Cardiac fibroblast (primary cell): ENCODE measurements around the gene SPATA33.
A peak's percentile ranks its signal among the peaks of the same experiment; 100 is the strongest.
"Not testable (repeated sequence)": the region's sequence is repeated elsewhere in the genome, so short reads cannot be mapped to it uniquely, and the experiment has no call there.

Source experiments
- DNase-seq, 2 donors: peaks; one replicate each; pipeline versions ENCODE4 v3.0.0 to v3.0.0-alpha.2; 2010; ENCODE audit warnings: low read depth in 2 of 2
- H3K4me3 ChIP-seq, 2 donors: replicated peaks in 1 of 2; 1 replicate in 1 of 2; 2 replicates in 1 of 2; pipeline ENCODE4 v1.5.1; 2011; ENCODE audit warnings: low read depth in 2 of 2, low read length in 2 of 2, mild to moderate bottlenecking in 2 of 2, moderate library complexity in 1 of 2
- CTCF ChIP-seq: IDR thresholded peaks from one replicate; pipeline ENCODE4 v1.5.1; 2011; ENCODE audit warnings: low read depth, mild to moderate bottlenecking, low read length, inconsistent platforms

SPATA33 gene

DNA sequence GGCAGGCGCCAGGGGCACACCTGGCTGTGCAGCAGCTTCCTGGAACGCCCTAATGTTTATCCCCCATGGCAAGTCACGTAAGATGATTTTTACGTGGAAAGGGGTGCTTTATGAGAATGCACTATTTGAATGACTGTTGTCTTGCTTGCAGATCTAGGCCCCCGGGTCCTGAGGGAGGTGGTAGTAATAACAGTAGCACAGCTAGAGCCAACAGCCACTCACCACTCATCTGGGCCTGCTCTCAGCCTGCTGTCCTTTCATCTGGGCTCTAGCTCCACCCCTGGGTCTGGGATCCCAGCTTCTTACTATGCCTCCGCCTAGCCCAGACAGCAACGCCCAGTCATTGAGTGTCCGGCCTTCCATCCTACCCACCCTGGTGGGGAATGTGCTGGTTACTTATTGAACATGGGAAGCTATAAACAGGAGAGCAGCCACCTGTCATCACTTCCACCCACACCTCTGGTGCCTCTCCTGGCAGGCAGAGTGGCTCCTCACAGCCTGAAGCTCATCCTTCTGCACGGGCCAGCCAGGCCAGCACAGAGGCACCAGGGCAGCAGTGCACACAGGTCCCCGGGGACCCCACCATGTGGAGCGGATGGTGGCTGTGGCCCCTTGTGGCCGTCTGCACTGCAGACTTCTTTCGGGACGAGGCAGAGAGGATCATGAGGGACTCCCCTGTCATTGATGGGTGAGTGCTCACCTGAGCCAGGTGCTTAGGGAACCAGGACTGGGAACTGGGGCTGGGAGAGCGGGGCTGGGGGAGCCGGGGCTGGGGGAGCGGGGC is 27.6 kb upstream of the SPATA33 start:
- H3K4me3 ChIP-seq: no peak overlapping the region
- DNase-seq: no peak
- no peak for TF ChIP-seq CTCF

GRCh38 chr16:89633064-89633631 is 24.5 kb upstream of the SPATA33 start:
- DNase-seq: peak in 1 of 2 donors; percentile 78
- no peak for TF ChIP-seq CTCF
- no peak overlapping the region for H3K4me3 ChIP-seq

GRCh38 chr16:89634463-89635385 is 22.9 kb upstream of the SPATA33 start:
- DNase-seq, H3K4me3 ChIP-seq: not testable (repeated sequence)

DNA sequence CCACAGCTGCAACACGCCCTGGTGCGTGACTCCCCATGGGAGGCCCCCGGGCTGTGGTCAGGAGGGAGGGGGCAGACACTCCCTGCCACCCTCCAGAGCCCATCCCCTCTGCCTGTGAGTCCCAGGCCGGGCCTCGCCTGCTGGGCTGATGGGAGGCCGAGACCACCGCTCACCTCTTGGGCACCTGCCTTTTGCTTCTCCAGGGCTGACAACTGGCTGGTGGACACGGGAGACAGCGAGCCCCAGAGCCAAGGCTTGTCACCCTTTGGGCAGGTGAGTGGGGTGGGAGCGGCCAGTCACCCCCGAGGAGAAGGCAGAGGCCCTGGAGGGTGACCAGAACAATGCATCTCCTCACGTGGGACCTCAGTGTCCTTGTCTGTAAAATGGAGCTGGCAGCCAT is 21.0 kb upstream of the SPATA33 start:
- no peak for TF ChIP-seq CTCF
- DNase-seq: no peak
- H3K4me3 ChIP-seq: no peak overlapping the region

DNA sequence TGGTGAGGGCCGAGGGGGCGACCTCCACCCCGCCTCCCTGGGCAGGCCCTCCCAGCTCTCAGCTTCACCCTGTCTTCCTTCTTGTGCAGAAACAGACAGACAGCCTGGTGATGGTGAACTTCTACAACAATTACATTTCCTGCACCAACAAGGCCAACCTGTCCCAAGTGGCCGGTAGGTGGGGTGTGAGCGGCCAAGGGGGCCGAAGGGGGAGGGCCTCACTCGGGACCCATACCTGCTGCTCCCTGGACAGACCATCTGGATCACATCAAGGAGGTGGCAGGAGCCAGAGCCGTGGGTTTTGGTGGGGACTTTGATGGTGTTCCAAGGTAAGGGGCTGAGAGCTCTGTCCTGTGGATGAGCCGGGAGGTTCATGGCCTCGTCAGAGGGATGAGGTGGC is 20.3 kb upstream of the SPATA33 start:
- no peak for DNase-seq
- H3K4me3 ChIP-seq: no peak overlapping the region
- no peak for TF ChIP-seq CTCF

DNA sequence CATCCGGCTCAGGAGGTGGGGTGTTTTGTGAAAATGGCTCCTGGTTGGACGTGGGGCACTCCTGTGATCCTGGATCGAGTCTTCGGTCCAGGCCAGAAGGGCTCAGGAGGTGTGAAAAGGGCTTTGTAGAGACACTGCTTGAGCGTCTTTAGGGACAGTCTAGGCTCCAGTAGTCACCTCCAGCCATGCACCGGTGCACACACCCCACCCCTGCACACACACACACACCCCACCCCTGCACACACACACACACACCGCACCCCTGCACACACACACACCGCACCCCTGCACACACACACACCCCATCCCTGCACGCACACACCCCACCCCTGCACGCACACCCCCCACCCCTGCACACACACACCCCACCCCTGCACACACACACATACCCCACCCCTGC is 19.2 kb upstream of the SPATA33 start:
- no peak for DNase-seq
- H3K4me3 ChIP-seq: no peak overlapping the region
- no peak for TF ChIP-seq CTCF

GRCh38 chr16:89639385-89639784 is 18.3 kb upstream of the SPATA33 start:
- no peak for TF ChIP-seq CTCF

More at GRCh38 chr16:89639385-89639784, 18.3 kb upstream of the SPATA33 start:
- no peak for DNase-seq
- no peak overlapping the region for H3K4me3 ChIP-seq
